Stimulated activated CD4-positive, alpha-beta T cell treated with anti-CD3 and anti-CD28 coated beads, TNF-alpha, amount 100 ng/mL, for 4 hours (primary cell): ENCODE data around the gene MS4A8.

ENCODE experiments used
- DNase-seq, 3 experiments: peaks; one replicate each; pipeline ENCODE4 v3.0.0-alpha.2; 2020; ENCODE audit warnings: low read depth in 3 of 3

MS4A8 gene

GRCh38 chr11:60763692-60764369 lies 64.4 kb downstream of the MS4A8 start:
- DNase-seq = no peak

DNA sequence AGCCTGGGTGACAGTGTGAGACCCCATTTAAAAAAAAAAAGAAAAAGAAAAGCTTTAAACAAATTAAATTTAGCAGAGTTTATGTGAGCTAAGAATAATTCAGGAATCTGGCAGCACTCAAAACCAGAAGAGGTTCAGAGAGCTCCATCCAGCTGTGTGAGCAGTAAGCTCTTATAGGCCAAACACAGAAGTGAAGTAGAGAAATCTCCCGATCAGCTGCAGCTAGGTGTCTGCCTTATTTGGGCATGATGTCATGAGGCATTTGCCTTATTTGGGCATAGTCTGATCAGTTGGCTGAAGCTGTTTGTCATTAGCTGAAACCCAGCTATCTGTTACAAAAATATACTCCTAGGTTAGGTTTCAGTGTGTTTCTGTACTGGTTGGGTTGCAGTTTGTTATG lies 65.5 kb downstream of the MS4A8 start:
- no peak for DNase-seq

DNA sequence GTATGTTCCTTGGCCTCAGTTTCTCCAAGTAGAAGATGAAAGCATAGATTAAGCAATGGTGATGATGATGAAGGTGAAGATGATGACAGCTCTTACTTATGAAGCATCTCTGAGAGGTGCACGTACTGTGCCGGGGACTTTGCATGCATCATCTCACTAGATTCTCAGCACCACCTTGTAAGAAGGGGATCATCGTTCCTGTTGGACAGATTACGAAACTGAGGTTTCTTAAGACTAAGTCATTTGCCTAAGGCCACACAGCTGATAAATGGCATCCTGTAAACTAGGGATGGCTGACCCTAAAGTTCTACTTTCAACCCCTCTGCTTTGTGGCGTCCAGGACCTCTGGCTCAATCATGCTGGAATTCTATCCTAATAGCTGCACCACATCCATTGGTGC lies 65.9 kb downstream of the MS4A8 start:
- no peak for DNase-seq
